ENCODE results near the gene ADAMTS14. TPM values are rescaled to one million over a fixed set of nuclear protein-coding genes. Genes with fewer than 3 reads are reported as not detected.

ADAMTS14 gene
- total RNA-seq, 1 experiment from 2014 or later, result 1.6 TPM

- Histone ChIP-seq H3K23ac (ENCODE audit: insufficient read length, low read depth, low read length) (no peak overlapping the region), H2AFZ (ENCODE audit: low read length) (no peak overlapping the region), H3K4me1 (ENCODE audit: insufficient read depth, low read length) (peaks cover 6% of the 10 kb centered on the region; the same call in 1 of the 2 replicates), H4K91ac (ENCODE audit: insufficient read length, low read depth, low read length) (no peak overlapping the region), H4K5ac (ENCODE audit: insufficient read length, low read depth, low read length) (no peak overlapping the region), H3K56ac (ENCODE audit: insufficient read length, low read depth, low read length) (no peak overlapping the region), H3K4me2 (ENCODE audit: insufficient read depth, insufficient read length, low read length) (no peak overlapping the region), H2BK120ac (ENCODE audit: low read depth, low read length, poor library complexity, severe bottlenecking) (no peak overlapping the region), H3K9me3 (ENCODE audit: control insufficient read depth, low read depth, low read length) (no peaks in the 10 kb centered on the region), H3K14ac (ENCODE audit: insufficient read depth, low read length) (no peak overlapping the region), H3K79me1 (ENCODE audit: insufficient read depth, low read depth, low read length, poor library complexity, severe bottlenecking) (no peaks in the 10 kb centered on the region), H3K4ac (ENCODE audit: low read depth, low read length) (no peak overlapping the region), H2BK12ac (ENCODE audit: insufficient read length, low read depth, low read length) (no peak overlapping the region), H3K23me2 (ENCODE audit: insufficient read length, low read depth, low read length, poor library complexity, severe bottlenecking) (no peaks in the 10 kb centered on the region), H2BK15ac (ENCODE audit: low read depth, low read length) (no peak overlapping the region), H2AK5ac (ENCODE audit: insufficient read length, low read length) (no peak overlapping the region), H4K8ac (replicated peaks; ENCODE audit: insufficient read length, low read depth, low read length) (no peak overlapping the region), H2BK20ac (ENCODE audit: low read depth, low read length, poor library complexity, severe bottlenecking) (no peak overlapping the region), H2BK5ac (ENCODE audit: insufficient read length, low read length) (no peak overlapping the region), H3K27me3 (ENCODE audit: insufficient read depth, low read length) (no peaks in the 10 kb centered on the region), H4K20me1 (ENCODE audit: control insufficient read depth, insufficient read depth, insufficient read length) (no peaks in the 10 kb centered on the region), H3T11ph (ENCODE audit: low read length) (no peak overlapping the region), H3K27ac (ENCODE audit: insufficient read length, low read depth, low read length) (no peak overlapping the region), H3K79me2 (ENCODE audit: insufficient read depth, low read length) (no peaks in the 10 kb centered on the region), H3K9ac (ENCODE audit: extremely low read depth, insufficient read length, low read length) (no peak overlapping the region), H3K18ac (ENCODE audit: insufficient read length, low read depth, low read length) (no peak overlapping the region)
- H3K4me3 Mint-ChIP-seq, result no peak overlapping the region
- peaks cover 6% of the 10 kb centered on the region for H3K27me3 Mint-ChIP-seq (ENCODE audit: low read depth)
- DNase-seq, result no peak
- H3K36me3 Mint-ChIP-seq (ENCODE audit: insufficient read depth in 1 of 3, low read depth in 3 of 3), result no peaks in the 10 kb centered on the region
- no peak for TF ChIP-seq CTCF (conservative IDR thresholded peaks at IDR 0.05)
- H3K4me1 Mint-ChIP-seq, result peaks cover 13 to 14% of the 10 kb centered on the region in 2 experiments
- WGBS (ENCODE audit: extremely low coverage, insufficient read length, low lambda C conversion rate), result no CpG with 5 or more reads among the region's 2 CpGs
- no peaks in the 10 kb centered on the region; a peak in 2 of 5 replicates for H3K9me3 Mint-ChIP-seq
- no peak overlapping the region for H3K27ac Mint-ChIP-seq
These were observed 131.6 kb downstream of the ADAMTS14 start for GRCh38 chr10:70803775-70804420.
